ENCODE results near the gene NOCT.

DNA sequence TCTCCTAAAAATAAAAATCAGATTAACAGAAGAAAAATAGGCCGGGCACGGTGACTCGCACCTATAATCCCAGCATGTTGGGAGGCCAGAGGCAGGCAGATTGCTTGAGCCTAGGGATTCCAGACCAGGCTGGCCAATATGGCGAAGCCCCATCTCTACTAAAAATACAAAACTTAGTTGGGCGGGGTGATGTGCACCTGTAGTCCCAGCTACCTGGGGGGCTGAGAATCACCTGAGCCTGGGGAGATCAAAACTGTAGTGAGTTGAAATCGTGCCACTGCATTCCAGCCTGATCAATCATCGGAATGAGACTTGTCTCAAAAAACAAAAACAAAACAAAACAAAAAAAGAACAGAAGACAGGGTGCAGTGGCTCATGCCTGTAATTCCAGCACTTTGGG is 32.8 kb upstream of the NOCT start:
- TF ChIP-seq, protein P1, sequence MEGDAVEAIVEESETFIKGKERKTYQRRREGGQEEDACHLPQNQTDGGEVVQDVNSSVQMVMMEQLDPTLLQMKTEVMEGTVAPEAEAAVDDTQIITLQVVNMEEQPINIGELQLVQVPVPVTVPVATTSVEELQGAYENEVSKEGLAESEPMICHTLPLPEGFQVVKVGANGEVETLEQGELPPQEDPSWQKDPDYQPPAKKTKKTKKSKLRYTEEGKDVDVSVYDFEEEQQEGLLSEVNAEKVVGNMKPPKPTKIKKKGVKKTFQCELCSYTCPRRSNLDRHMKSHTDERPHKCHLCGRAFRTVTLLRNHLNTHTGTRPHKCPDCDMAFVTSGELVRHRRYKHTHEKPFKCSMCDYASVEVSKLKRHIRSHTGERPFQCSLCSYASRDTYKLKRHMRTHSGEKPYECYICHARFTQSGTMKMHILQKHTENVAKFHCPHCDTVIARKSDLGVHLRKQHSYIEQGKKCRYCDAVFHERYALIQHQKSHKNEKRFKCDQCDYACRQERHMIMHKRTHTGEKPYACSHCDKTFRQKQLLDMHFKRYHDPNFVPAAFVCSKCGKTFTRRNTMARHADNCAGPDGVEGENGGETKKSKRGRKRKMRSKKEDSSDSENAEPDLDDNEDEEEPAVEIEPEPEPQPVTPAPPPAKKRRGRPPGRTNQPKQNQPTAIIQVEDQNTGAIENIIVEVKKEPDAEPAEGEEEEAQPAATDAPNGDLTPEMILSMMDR (IDR thresholded peaks at IDR 0.05) = no peak
- TF ChIP-seq ZNF138 (CRISPR knock-in tag; conservative IDR thresholded peaks at IDR 0.05) = no peak
- no peak for TF ChIP-seq ELF4 (CRISPR knock-in tag; IDR thresholded peaks at IDR 0.05; ENCODE audit: low read depth)
- no peak for TF ChIP-seq NFE2L1 (CRISPR knock-in tag; IDR thresholded peaks at IDR 0.05)
- TF ChIP-seq, protein P2, sequence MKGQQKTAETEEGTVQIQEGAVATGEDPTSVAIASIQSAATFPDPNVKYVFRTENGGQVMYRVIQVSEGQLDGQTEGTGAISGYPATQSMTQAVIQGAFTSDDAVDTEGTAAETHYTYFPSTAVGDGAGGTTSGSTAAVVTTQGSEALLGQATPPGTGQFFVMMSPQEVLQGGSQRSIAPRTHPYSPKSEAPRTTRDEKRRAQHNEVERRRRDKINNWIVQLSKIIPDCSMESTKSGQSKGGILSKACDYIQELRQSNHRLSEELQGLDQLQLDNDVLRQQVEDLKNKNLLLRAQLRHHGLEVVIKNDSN (CRISPR knock-in tag; IDR thresholded peaks at IDR 0.05) = no peak
- TF ChIP-seq, protein P3, sequence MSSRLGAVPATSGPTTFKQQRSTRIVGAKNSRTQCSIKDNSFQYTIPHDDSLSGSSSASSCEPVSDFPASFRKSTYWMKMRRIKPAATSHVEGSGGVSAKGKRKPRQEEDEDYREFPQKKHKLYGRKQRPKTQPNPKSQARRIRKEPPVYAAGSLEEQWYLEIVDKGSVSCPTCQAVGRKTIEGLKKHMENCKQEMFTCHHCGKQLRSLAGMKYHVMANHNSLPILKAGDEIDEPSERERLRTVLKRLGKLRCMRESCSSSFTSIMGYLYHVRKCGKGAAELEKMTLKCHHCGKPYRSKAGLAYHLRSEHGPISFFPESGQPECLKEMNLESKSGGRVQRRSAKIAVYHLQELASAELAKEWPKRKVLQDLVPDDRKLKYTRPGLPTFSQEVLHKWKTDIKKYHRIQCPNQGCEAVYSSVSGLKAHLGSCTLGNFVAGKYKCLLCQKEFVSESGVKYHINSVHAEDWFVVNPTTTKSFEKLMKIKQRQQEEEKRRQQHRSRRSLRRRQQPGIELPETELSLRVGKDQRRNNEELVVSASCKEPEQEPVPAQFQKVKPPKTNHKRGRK (CRISPR knock-in tag; IDR thresholded peaks at IDR 0.05; ENCODE audit: borderline replicate concordance) = no peak
- TF ChIP-seq SP1 (CRISPR knock-in tag; conservative IDR thresholded peaks at IDR 0.05) = no peak
- TF ChIP-seq, protein P4, sequence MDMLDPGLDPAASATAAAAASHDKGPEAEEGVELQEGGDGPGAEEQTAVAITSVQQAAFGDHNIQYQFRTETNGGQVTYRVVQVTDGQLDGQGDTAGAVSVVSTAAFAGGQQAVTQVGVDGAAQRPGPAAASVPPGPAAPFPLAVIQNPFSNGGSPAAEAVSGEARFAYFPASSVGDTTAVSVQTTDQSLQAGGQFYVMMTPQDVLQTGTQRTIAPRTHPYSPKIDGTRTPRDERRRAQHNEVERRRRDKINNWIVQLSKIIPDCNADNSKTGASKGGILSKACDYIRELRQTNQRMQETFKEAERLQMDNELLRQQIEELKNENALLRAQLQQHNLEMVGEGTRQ (CRISPR knock-in tag; IDR thresholded peaks at IDR 0.05) = no peak
- TF ChIP-seq, protein P5, sequence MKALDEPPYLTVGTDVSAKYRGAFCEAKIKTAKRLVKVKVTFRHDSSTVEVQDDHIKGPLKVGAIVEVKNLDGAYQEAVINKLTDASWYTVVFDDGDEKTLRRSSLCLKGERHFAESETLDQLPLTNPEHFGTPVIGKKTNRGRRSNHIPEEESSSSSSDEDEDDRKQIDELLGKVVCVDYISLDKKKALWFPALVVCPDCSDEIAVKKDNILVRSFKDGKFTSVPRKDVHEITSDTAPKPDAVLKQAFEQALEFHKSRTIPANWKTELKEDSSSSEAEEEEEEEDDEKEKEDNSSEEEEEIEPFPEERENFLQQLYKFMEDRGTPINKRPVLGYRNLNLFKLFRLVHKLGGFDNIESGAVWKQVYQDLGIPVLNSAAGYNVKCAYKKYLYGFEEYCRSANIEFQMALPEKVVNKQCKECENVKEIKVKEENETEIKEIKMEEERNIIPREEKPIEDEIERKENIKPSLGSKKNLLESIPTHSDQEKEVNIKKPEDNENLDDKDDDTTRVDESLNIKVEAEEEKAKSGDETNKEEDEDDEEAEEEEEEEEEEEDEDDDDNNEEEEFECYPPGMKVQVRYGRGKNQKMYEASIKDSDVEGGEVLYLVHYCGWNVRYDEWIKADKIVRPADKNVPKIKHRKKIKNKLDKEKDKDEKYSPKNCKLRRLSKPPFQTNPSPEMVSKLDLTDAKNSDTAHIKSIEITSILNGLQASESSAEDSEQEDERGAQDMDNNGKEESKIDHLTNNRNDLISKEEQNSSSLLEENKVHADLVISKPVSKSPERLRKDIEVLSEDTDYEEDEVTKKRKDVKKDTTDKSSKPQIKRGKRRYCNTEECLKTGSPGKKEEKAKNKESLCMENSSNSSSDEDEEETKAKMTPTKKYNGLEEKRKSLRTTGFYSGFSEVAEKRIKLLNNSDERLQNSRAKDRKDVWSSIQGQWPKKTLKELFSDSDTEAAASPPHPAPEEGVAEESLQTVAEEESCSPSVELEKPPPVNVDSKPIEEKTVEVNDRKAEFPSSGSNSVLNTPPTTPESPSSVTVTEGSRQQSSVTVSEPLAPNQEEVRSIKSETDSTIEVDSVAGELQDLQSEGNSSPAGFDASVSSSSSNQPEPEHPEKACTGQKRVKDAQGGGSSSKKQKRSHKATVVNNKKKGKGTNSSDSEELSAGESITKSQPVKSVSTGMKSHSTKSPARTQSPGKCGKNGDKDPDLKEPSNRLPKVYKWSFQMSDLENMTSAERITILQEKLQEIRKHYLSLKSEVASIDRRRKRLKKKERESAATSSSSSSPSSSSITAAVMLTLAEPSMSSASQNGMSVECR (CRISPR knock-in tag; IDR thresholded peaks at IDR 0.05; ENCODE audit: borderline replicate concordance) = no peak
